GM04504 (cell line): ENCODE results near the gene SBF2.
"Not testable (repeated sequence)": the region's sequence is repeated elsewhere in the genome, so short reads cannot be mapped to it uniquely, and the experiment has no call there.

Experiments used
- DNase-seq: peaks from one replicate; pipeline ENCODE4 v3.0.0-alpha.2; 2012; ENCODE audit warnings: low read depth

Gene SBF2

GRCh38 chr11:10197091-10197490 is 96.9 kb downstream of the SBF2 start:
- DNase-seq = peak; percentile 72

- DNase-seq = no peak
These were observed 102.0 kb downstream of the SBF2 start for GRCh38 chr11:10192036-10192435.

- DNase-seq = no peak
These were observed 112.2 kb downstream of the SBF2 start for GRCh38 chr11:10181811-10182210.

- DNase-seq = no peak
These were observed 129.4 kb downstream of the SBF2 start for GRCh38 chr11:10164621-10165020.

GRCh38 chr11:10162222-10162621 is 131.8 kb downstream of the SBF2 start:
- no peak for DNase-seq

GRCh38 chr11:10160350-10160749 is 133.7 kb downstream of the SBF2 start:
- DNase-seq = no peak

GRCh38 chr11:10158461-10158860 is 135.6 kb downstream of the SBF2 start:
- DNase-seq = no peak

GRCh38 chr11:10155793-10156490 is 138.1 kb downstream of the SBF2 start:
- no peak for DNase-seq

GRCh38 chr11:10150800-10151199 is 143.2 kb downstream of the SBF2 start:
- DNase-seq = no peak

GRCh38 chr11:10149553-10149952 is 144.5 kb downstream of the SBF2 start:
- DNase-seq = no peak

GRCh38 chr11:10147195-10147594 is 146.8 kb downstream of the SBF2 start:
- DNase-seq = no peak

- DNase-seq = no peak
These were observed 149.1 kb downstream of the SBF2 start for GRCh38 chr11:10144954-10145353.

GRCh38 chr11:10139656-10140055 is 154.4 kb downstream of the SBF2 start:
- DNase-seq = peak; percentile 75

- no peak for DNase-seq
These were observed 154.9 kb downstream of the SBF2 start for GRCh38 chr11:10139143-10139542.

GRCh38 chr11:10134975-10135481 is 159.0 kb downstream of the SBF2 start:
- no peak for DNase-seq

GRCh38 chr11:10134226-10134625 is 159.8 kb downstream of the SBF2 start:
- not testable (repeated sequence) for DNase-seq

GRCh38 chr11:10133251-10133650 is 160.8 kb downstream of the SBF2 start:
- DNase-seq = not testable (repeated sequence)

GRCh38 chr11:10130875-10131274 is 163.1 kb downstream of the SBF2 start:
- DNase-seq = no peak

- not testable (repeated sequence) for DNase-seq
These were observed 164.8 kb downstream of the SBF2 start for GRCh38 chr11:10129184-10129583.

GRCh38 chr11:10125522-10126133 is 168.4 kb downstream of the SBF2 start:
- peak; percentile 38 for DNase-seq

- no peak for DNase-seq
These were observed 171.5 kb downstream of the SBF2 start for GRCh38 chr11:10122326-10123197.

- DNase-seq = no peak
These were observed 175.2 kb downstream of the SBF2 start for GRCh38 chr11:10118865-10119264.
